Stimulated activated CD4-positive, alpha-beta T cell treated with anti-CD3 and anti-CD28 coated beads, Interleukin-4, amount 100 ng/mL, for 48 hours (primary cell): Measurements from ENCODE around the gene ASIC4.

Experiments
- DNase-seq, 2 donors: peaks; one replicate each; pipeline ENCODE4 v3.0.0-alpha.2; 2020; ENCODE audit warnings: low read depth in 2 of 2

ASIC4 gene

GRCh38 chr2:219514836-219515235 lies 554 bp downstream of the ASIC4 start:
- no peak for DNase-seq

GRCh38 chr2:219515874-219516629 lies 1.8 kb downstream of the ASIC4 start:
- DNase-seq: no peak

GRCh38 chr2:219516888-219517287 lies 2.6 kb downstream of the ASIC4 start:
- DNase-seq: no peak

GRCh38 chr2:219517954-219518778 lies 3.9 kb downstream of the ASIC4 start:
- no peak for DNase-seq

- no peak for DNase-seq
These were observed 5.2 kb downstream of the ASIC4 start for GRCh38 chr2:219519526-219519916.

- no peak for DNase-seq
These were observed 5.8 kb downstream of the ASIC4 start for GRCh38 chr2:219520079-219520478.

- DNase-seq: no peak
These were observed 7.0 kb downstream of the ASIC4 start for GRCh38 chr2:219521066-219521880.

- DNase-seq: no peak
These were observed 8.1 kb downstream of the ASIC4 start for GRCh38 chr2:219522111-219523030.

GRCh38 chr2:219523031-219523671 lies 8.9 kb downstream of the ASIC4 start:
- no peak for DNase-seq

- DNase-seq: no peak
These were observed 10.5 kb downstream of the ASIC4 start for GRCh38 chr2:219524817-219525216.

GRCh38 chr2:219525533-219526232 lies 11.4 kb downstream of the ASIC4 start:
- DNase-seq: no peak

- no peak for DNase-seq
These were observed 12.2 kb downstream of the ASIC4 start for GRCh38 chr2:219526320-219527075.

- DNase-seq: no peak
These were observed 12.8 kb downstream of the ASIC4 start for GRCh38 chr2:219527076-219527394.

- no peak for DNase-seq
These were observed 13.2 kb downstream of the ASIC4 start for GRCh38 chr2:219527472-219527871.

- DNase-seq: peak; percentile 79 to 87
These were observed 16.0 kb downstream of the ASIC4 start for GRCh38 chr2:219530048-219530963.

GRCh38 chr2:219531639-219532377 lies 17.5 kb downstream of the ASIC4 start:
- DNase-seq: no peak

GRCh38 chr2:219532378-219532649 lies 18.0 kb downstream of the ASIC4 start:
- DNase-seq: no peak
